Measurements from ENCODE around the gene RNF112.
"Not testable (repeated sequence)": the region's sequence is repeated elsewhere in the genome, so short reads cannot be mapped to it uniquely, and the experiment has no call there.

The RNF112 gene

DNA sequence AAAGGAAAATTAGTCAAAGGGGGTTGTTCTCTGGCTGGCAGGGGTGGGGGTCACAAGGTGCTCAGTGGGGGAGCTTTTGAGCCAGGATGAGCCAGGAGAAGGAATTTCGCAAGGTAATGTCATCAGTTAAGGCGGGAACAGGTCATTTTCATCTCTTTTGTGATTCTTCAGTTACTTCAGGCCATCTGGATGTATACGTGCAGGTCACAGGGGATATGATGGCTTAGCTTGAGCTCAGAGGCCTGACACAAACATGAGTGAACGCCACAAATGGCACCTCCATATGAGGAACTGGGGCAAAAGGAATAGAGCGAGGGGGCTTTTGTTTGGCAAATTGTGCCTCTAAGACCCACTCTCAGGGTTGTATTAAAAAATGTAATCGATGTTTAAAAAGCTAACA, 47.4 kb downstream of the RNF112 start:
- in situ Hi-C loops (cut with MboI; ENCODE audit: low pct_unique_long_range_greater_than_20kb, low sequenced_read_pairs); DNase-seq: not testable (repeated sequence)

DNA sequence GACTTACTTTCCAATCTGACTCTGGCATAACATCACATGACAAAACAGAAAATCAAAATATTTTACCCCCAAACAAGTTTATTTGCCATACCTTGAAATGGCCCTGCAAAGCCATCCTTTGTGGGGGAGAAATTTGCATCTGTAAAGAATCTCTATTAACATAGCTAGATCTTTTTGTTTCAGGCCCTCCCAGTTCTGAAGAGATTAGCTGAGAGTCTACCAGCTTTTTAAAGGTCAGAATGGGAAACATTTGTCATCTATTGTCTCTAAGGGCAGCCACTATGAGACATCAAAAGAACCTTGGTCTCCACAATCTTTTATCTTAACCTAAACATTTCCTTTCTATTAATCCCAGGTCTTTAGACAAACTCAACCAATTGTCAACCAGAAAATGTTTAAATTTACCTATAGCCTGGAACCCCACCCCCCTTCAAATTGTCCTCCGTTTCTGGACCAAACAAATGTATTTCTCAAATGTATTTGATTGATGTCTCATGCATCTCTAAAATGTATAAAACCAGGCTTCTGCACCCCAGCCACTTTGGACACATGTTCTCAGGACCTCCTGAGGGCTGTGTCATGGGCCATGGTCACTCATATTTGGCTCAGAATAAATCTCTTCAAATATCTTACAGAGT, 48.1 kb downstream of the RNF112 start:
- DNase-seq; in situ Hi-C loops (cut with MboI; ENCODE audit: low pct_unique_long_range_greater_than_20kb, low sequenced_read_pairs): not testable (repeated sequence)

DNA sequence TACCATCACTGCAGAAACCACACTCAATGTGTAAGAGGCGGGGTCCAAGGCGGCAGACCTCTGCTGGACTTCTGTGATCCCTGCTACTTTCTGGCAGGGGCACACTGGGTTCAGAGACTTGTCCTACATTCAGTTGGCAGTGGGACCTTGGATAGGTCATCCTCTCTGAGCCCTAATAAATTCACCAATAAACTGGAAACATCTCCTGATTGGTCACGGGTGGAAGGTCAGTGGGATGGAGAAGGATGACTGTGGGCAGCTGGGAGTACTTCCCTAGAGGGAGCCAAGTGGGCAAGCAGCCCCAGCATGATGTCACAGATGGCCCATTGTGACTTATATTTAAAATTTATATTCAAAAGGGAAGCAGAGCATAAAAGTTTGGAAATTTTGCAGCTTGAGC, 49.7 kb downstream of the RNF112 start:
- no peak for DNase-seq
- in situ Hi-C loops (cut with MboI; ENCODE audit: low pct_unique_long_range_greater_than_20kb, low sequenced_read_pairs), result no loop called here

DNA sequence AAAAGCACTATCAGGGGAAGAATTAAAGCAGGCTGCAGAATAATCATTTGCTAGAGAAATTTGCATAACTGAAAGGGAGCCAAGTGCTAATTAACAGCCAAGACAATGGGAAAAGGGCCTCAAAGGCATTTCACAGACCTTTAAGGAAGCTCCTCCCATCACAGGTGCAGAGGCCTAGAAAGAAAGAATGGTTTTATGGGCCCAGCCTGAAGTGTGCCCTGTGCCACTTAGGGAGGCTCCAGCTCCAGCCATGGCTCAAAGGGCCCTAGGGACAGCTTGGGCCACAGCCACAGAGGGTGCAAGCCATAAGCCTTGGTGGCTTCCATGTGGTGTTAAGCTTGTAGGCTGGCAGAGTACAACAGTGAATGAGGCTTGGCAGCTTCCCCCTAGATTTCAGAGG, 50.1 kb downstream of the RNF112 start:
- in situ Hi-C loops (cut with MboI; ENCODE audit: low pct_unique_long_range_greater_than_20kb, low sequenced_read_pairs), result no loop called here
- no peak for DNase-seq

DNA sequence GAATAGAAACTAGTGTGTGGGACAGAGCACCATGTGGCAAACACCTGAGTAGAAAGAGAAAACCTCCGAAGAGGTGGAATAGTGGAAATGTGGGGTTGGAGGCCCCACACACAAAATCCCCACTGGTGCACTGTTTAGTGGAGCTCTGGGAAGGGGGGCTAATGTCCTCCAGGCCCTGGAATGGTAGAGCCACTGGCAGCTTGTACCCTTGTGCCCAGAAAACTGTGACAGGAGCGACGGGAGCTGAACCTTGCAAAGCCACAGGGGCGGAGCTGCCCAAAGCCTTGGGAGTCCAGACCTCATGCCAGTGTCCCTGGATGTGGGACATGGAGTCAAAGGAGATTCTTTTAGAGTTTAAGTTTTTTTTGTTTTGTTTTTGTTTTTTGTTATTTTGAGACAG, 50.6 kb downstream of the RNF112 start:
- in situ Hi-C loops (cut with MboI; ENCODE audit: low pct_unique_long_range_greater_than_20kb, low sequenced_read_pairs), result no loop called here
- no peak for DNase-seq

DNA sequence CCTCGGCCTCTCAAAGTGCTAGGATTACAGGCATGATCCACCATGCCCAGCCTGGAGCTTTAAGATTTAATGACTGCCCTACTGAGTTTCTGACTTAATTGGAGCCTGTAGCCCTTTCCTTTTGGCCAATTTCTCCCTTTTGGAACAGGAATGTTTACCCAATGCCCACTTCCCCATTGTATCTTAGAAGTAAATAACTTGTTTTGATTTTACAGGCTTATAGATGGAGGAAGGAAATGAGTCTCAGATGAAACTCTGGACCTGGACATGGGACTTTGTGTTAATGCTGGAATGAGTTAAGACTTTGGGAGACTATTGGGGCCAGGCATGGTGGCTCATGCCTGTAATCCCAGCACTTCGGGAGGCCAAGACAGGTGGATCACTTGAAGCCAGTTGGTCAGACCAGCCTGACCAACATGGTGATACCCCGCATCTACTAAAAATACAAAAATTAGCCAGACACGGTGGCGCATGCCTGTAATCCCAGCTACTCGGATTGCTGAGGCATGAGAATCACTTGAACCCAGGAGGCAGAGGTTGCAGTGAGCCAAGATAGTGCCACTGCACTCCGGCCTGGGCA, 51.5 kb downstream of the RNF112 start:
- in situ Hi-C loops (cut with MboI; ENCODE audit: low pct_unique_long_range_greater_than_20kb, low sequenced_read_pairs); DNase-seq: not testable (repeated sequence)

DNA sequence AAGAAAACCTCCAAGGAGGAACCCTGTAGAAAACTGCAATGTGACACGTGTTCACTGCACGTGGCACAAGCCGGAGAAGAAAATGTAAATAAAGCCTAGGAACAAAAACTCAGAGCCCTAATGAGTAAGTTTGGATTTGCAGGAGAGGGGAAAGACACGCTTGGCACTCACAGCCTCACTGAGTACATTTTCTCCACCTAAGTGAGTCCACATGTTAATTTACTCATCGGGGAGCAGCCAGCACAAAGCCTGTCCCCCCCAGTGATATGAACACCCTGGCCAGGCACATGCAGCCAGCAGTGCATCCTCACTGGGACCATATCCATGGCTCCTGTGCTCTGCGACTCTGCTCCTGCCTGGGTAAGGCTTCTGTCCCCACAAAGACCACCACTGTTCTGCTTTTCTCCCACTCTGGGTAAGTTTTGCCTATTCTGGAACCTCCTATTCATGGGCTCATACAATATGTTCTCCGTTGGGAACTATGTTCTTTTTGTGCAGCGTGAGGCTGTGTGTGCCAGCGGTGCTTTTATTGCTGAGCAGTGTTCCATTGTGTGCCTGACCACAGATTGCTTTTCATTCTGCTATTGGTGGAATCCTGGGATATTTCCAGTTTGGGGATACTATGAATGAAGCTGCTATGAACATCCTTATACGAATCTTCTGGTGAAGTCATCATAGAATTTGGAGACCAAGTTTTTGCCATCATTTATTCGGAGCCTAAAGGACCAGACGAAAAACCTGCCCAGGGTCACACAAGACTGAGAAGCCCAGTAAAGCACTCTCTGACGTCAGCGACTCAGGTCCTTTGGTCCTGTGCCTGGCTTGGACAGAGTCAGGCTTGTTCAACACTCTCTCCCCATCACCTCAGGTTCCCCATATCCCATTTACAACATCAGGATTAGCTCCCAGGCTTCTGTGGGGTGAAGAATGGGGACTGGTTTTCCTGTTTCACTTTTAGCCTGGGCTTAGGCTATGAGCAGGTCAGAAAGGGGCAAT, 53.3 kb downstream of the RNF112 start:
- in situ Hi-C loops (cut with MboI; ENCODE audit: low pct_unique_long_range_greater_than_20kb, low sequenced_read_pairs), result no loop called here
- DNase-seq, result no peak

All from KBM-7 (cell line).